HCT116 (cell line): Measurements from ENCODE around the gene PLEKHA6. TPM values are rescaled to one million over a fixed set of nuclear protein-coding genes. Genes with fewer than 3 reads are reported as not detected.

ENCODE experiments used
- ATAC-seq: fragments of 200-7000 bp; cut with Tn5 transposase; 2 replicates; pipeline ENCODE4 v1.9.1; 2020; ENCODE audit warnings: mild to moderate bottlenecking, moderate library complexity
- BruUV-seq: library from RNA; stranded (reverse); fragments of 400-500 nt; replicated peaks from 2 replicates; lab custom pipeline; 2021; lab: Mats Ljungman, UMichigan
- CTCF ChIA-PET: fragments of 300-600 bp; sonication (Branson Sonifier 250); formaldehyde crosslinking; loops from one replicate; lab custom pipeline; 2021; ENCODE audit warnings: antibody characterized with exemption; lab: Charles Lee
- POLR2A ChIA-PET: fragments of 300-600, 350-600 bp; sonication (Branson Sonifier 250); formaldehyde crosslinking; loops from one replicate; lab custom pipeline; 2021; ENCODE audit warnings: antibody characterized with exemption; lab: Charles Lee
- RAD21 ChIA-PET, 2 experiments: fragments of 300-600 bp; sonication (Branson Sonifier 250); formaldehyde crosslinking; loops; one replicate each; lab custom pipeline; 2023; ENCODE audit warnings: low total read pairs in 2 of 2; ENCODE audit not compliant: uncharacterized antibody in 2 of 2, unreplicated experiment in 2 of 2, low non-redundant PET in 1 of 2; lab: Charles Lee
- DNase-seq: peaks from one replicate; pipeline ENCODE4 v3.0.0-alpha.2; 2010; ENCODE audit warnings: low read depth, low spot score
- H2AFZ ChIP-seq: fragments of 200-600 bp; shearing (Covaris generic), sonication (generic); 2 replicates; pipeline ENCODE4 v1.6.1; 2017; ENCODE audit warnings: low read depth, mixed run types, mixed read lengths, antibody characterized with exemption, low read length; ENCODE audit not compliant: poor library complexity, severe bottlenecking
- H3K27ac ChIP-seq: 2 replicates; pipeline ENCODE4 v1.5.1; 2012; ENCODE audit warnings: low read depth, low read length
- H3K27me3 ChIP-seq: fragments of 200-600 bp; sonication (generic); 2 replicates; pipeline ENCODE4 v1.6.1; 2016; ENCODE audit warnings: mixed run types, low read length, mixed read lengths; ENCODE audit not compliant: insufficient read depth
- H3K36me3 ChIP-seq, 2 experiments: fragments of 200-500 bp in 1 of 2; fragments of 200-600 bp in 1 of 2; sonication (Bioruptor generic) in 1 of 2; sonication (generic) in 1 of 2; 2 replicates each; pipeline versions ENCODE4 v1.5.1 to v1.6.1; 2014 to 2016; ENCODE audit warnings: low read length in 2 of 2, inconsistent platforms in 1 of 2, mixed read lengths in 1 of 2, mixed run types in 1 of 2; ENCODE audit not compliant: insufficient read depth in 2 of 2, control insufficient read depth in 1 of 2
- H3K4me1 ChIP-seq, 2 experiments: fragments of 200-600 bp in 1 of 2; sonication (generic) in 1 of 2; 2 replicates each; pipeline versions ENCODE4 v1.5.1 to v1.6.1; 2012 to 2017; ENCODE audit warnings: low read length in 2 of 2, inconsistent platforms in 1 of 2, mild to moderate bottlenecking in 1 of 2, mixed read lengths in 1 of 2, mixed run types in 1 of 2, moderate library complexity in 1 of 2; ENCODE audit not compliant: insufficient read depth in 2 of 2, control insufficient read depth in 1 of 2
- H3K4me2 ChIP-seq: fragments of 200-600 bp; sonication (generic); 2 replicates; pipeline ENCODE4 v1.6.1; 2017; ENCODE audit warnings: mixed run types, low read length, mixed read lengths
- H3K4me3 ChIP-seq, 2 experiments: fragments of 200-600 bp in 1 of 2; sonication (generic) in 1 of 2; replicated peaks in 1 of 2; 2 replicates each; pipeline ENCODE4 v1.5.1; 2011 to 2016; ENCODE audit warnings: low read length in 2 of 2, control low read depth in 1 of 2, low read depth in 1 of 2, mild to moderate bottlenecking in 1 of 2, mixed read lengths in 1 of 2, mixed run types in 1 of 2
- H3K79me2 ChIP-seq: fragments of 200-600 bp; sonication (generic); 2 replicates; pipeline ENCODE4 v1.6.1; 2017; ENCODE audit warnings: mild to moderate bottlenecking, mixed run types, low read length, moderate library complexity, mixed read lengths; ENCODE audit not compliant: insufficient read depth
- H3K9ac ChIP-seq: fragments of 200-600 bp; sonication (generic); 2 replicates; pipeline ENCODE4 v1.6.1; 2016; ENCODE audit warnings: low read length, mixed read lengths
- H3K9me2 ChIP-seq: fragments of 200-600 bp; sonication (generic), shearing (Covaris generic); 2 replicates; pipeline ENCODE4 v1.6.1; 2017; ENCODE audit warnings: mixed run types, mild to moderate bottlenecking, moderate library complexity; ENCODE audit not compliant: insufficient read depth
- H3K9me3 ChIP-seq, 2 experiments: fragments of 200-500 bp in 1 of 2; fragments of 200-600 bp in 1 of 2; sonication (Bioruptor generic) in 1 of 2; sonication (generic) in 1 of 2; 2 replicates each; pipeline ENCODE4 v1.6.1; 2014 to 2017; ENCODE audit warnings: low read length in 2 of 2, mixed read lengths in 2 of 2, inconsistent platforms in 1 of 2, low read depth in 1 of 2, mild to moderate bottlenecking in 1 of 2, mixed run types in 1 of 2, moderate library complexity in 1 of 2; ENCODE audit not compliant: control insufficient read depth in 1 of 2, insufficient read depth in 1 of 2
- H4K20me1 ChIP-seq: fragments of 200-600 bp; sonication (generic), shearing (Covaris generic); 2 replicates; pipeline ENCODE4 v1.6.1; 2017; ENCODE audit warnings: mixed run types, mild to moderate bottlenecking, moderate library complexity; ENCODE audit not compliant: insufficient read depth
- ELF1 ChIP-seq: IDR thresholded peaks from 2 replicates; pipeline ENCODE4 v1.6.1; 2012; ENCODE audit warnings: low read depth, borderline replicate concordance
- EZH2 ChIP-seq: fragments of 200-600 bp; sonication (generic); IDR thresholded peaks from 2 replicates; pipeline ENCODE4 v1.6.1; 2017; ENCODE audit warnings: antibody characterized with exemption, mixed run types
- EZH2phosphoT487 ChIP-seq: fragments of 200-600 bp; IDR thresholded peaks from 2 replicates; pipeline ENCODE4 v1.6.1; 2018; ENCODE audit warnings: antibody characterized with exemption, borderline replicate concordance
- FOSL1 ChIP-seq: IDR thresholded peaks from 2 replicates; pipeline ENCODE4 v1.6.1; 2012; ENCODE audit warnings: low read depth
- JUND ChIP-seq: IDR thresholded peaks from 2 replicates; pipeline ENCODE4 v1.6.1; 2012
- POLR2A ChIP-seq: IDR thresholded peaks from 2 replicates; pipeline ENCODE4 v1.7.0; 2011; ENCODE audit warnings: borderline replicate concordance; ENCODE audit not compliant: insufficient read depth, insufficient read length; ENCODE audit errors: extremely low read depth
- RAD21 ChIP-seq: IDR thresholded peaks from 2 replicates; pipeline ENCODE4 v1.6.1; 2012; ENCODE audit warnings: low read depth, mild to moderate bottlenecking
- SP1 ChIP-seq: IDR thresholded peaks from 2 replicates; pipeline ENCODE4 v1.6.1; 2012; ENCODE audit warnings: low read depth
- SRF ChIP-seq: IDR thresholded peaks from 2 replicates; pipeline ENCODE4 v1.6.1; 2012; ENCODE audit warnings: low read depth
- TCF7L2 ChIP-seq: IDR thresholded peaks from 2 replicates; pipeline ENCODE4 v1.7.0; 2011; ENCODE audit warnings: borderline replicate concordance, inconsistent platforms; ENCODE audit not compliant: insufficient read depth, insufficient read length; ENCODE audit errors: extremely low read depth
- ZBTB33 ChIP-seq: IDR thresholded peaks from 2 replicates; pipeline ENCODE4 v1.6.1; 2011; ENCODE audit warnings: mild to moderate bottlenecking, low read length, moderate library complexity; ENCODE audit not compliant: insufficient replicate concordance; ENCODE audit errors: extremely low read depth
- intact Hi-C: fragments of 100-400 bp; cut with micrococcal nuclease; formaldehyde crosslinking; loops from 2 replicates; pipeline ENCODE4 v1.10.0; 2022
- total RNA-seq: library from RNA; stranded (reverse); gene quantifications from one replicate; pipeline ENCODE4 v1.2.1, GENCODE V29; 2021; ENCODE audit not compliant: unreplicated experiment
- TF ChIP-seq, protein P1 (sequence below): IDR thresholded peaks from 2 replicates; pipeline ENCODE4 v1.6.1; 2012
- TF ChIP-seq, protein P2 (sequence below), 3 experiments: fragments of 200-600 bp in 1 of 3; sonication (generic) in 1 of 3; IDR thresholded peaks in 2 of 3; conservative IDR thresholded peaks in 1 of 3; 2 replicates each; pipeline ENCODE4 v1.5.1; 2012 to 2017; ENCODE audit warnings: low read depth in 2 of 3, low read length in 2 of 3, antibody characterized with exemption in 1 of 3, borderline replicate concordance in 1 of 3, control low read depth in 1 of 3, mild to moderate bottlenecking in 1 of 3, mixed read lengths in 1 of 3, mixed run types in 1 of 3, moderate library complexity in 1 of 3; ENCODE audit not compliant: insufficient read depth in 1 of 3

The PLEKHA6 gene
- total RNA-seq, 1 experiment from 2014 or later, result 13.1 TPM

DNA sequence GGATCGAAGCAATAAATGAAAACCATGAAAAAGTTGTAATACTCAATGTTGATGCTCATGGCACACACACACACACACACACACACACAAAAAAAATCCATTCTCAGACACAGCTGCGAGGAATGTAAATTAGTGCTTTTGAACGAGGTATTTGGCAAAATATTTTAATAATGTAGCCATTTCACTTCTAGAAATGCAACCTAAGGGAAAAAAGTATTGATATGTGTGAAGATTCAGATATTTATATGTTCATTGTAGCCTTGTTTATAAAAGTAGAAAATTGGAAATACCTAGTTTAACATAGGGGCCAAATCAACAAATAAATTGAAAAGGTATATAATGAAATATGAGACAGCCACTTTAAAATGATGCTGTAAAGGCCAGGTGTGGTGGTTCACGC lies 3.8 kb downstream of the PLEKHA6 start (continued):
- TF ChIP-seq SP1 (no peak), SRF (no peak), TCF7L2 (no peak)

DNA sequence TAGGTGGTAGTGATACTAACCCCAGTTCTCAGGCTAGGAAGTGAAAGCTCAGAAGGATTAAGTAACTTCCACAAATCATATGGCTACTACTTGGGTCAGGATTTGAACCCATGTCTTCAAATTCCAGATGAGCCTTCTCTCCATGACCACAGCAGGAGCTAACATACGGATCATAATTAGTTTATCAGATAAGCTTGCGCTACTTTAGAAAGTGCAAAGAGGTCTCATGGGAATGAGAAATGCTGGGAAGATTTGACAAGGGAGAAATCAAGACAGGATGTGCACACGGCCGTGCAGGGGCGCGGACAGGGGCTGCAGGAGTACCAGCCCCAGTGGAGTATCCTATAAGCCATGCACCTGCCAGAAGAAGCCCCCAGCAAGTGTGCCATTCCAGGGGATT lies 5.2 kb downstream of the PLEKHA6 start:
- Histone ChIP-seq H4K20me1 (no peaks in the 10 kb centered on the region), H3K9me3 (no peaks in the 10 kb centered on the region), H3K4me2 (no peak overlapping the region), H3K79me2 (no peaks in the 10 kb centered on the region), H3K27me3 (no peaks in the 10 kb centered on the region), H3K36me3 (no peaks in the 10 kb centered on the region), H3K9me2 (no peaks in the 10 kb centered on the region), H3K27ac (no peak overlapping the region), H3K4me1 (peaks cover 4 to 16% of the 10 kb centered on the region in 2 experiments), H3K9ac (no peak overlapping the region), H3K4me3 (no peak overlapping the region), H2AFZ (no peak overlapping the region)
- ChIA-PET POLR2A (no interaction called here), RAD21 (no interaction called here), CTCF (interaction anchor here (1.0 to 1.7 kb wide), 2 partner anchors 9 to 141 kb away, joined by 3 to 4 read pairs; partner anchors contain the start of gene GOLT1A)
- no peak for ATAC-seq
- BruUV-seq, result no TSS peak
- no peak for DNase-seq
- no peak for TF ChIP-seq TCF7L2
- no peak for TF ChIP-seq ELF1
- no peak for TF ChIP-seq ZBTB33
- TF ChIP-seq, protein P1, sequence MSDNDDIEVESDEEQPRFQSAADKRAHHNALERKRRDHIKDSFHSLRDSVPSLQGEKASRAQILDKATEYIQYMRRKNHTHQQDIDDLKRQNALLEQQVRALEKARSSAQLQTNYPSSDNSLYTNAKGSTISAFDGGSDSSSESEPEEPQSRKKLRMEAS, result no peak
- no peak for TF ChIP-seq EZH2phosphoT487
- no peak for TF ChIP-seq RAD21
- TF ChIP-seq EZH2, result no peak
- TF ChIP-seq SRF, result no peak
- no peak for TF ChIP-seq FOSL1
- TF ChIP-seq POLR2A, result no peak
- TF ChIP-seq, protein P2, sequence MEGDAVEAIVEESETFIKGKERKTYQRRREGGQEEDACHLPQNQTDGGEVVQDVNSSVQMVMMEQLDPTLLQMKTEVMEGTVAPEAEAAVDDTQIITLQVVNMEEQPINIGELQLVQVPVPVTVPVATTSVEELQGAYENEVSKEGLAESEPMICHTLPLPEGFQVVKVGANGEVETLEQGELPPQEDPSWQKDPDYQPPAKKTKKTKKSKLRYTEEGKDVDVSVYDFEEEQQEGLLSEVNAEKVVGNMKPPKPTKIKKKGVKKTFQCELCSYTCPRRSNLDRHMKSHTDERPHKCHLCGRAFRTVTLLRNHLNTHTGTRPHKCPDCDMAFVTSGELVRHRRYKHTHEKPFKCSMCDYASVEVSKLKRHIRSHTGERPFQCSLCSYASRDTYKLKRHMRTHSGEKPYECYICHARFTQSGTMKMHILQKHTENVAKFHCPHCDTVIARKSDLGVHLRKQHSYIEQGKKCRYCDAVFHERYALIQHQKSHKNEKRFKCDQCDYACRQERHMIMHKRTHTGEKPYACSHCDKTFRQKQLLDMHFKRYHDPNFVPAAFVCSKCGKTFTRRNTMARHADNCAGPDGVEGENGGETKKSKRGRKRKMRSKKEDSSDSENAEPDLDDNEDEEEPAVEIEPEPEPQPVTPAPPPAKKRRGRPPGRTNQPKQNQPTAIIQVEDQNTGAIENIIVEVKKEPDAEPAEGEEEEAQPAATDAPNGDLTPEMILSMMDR (IDR thresholded peaks at IDR 0.05 in 2 of 3, conservative IDR thresholded peaks at IDR 0.05 in 1 of 3; ENCODE audit: borderline replicate concordance in 1 of 3, insufficient read depth in 1 of 3, low read depth in 2 of 3, low read length in 2 of 3), result no peak
- no peak for TF ChIP-seq JUND
- intact Hi-C loops, result no loop called here
